HUES64 (cell line): Measurements from ENCODE around the gene PCSK9.
"Not testable (repeated sequence)": the region's sequence is repeated elsewhere in the genome, so short reads cannot be mapped to it uniquely, and the experiment has no call there.

Source experiments
- H3K27ac ChIP-seq: 2 replicates; pipeline ENCODE4 v1.7.0; 2013; ENCODE audit warnings: low read depth, low read length, inconsistent platforms
- H3K27me3 ChIP-seq: 2 replicates; pipeline ENCODE4 v1.6.1; 2013; ENCODE audit warnings: mild to moderate bottlenecking, low read length; ENCODE audit not compliant: insufficient read depth
- H3K36me3 ChIP-seq: 2 replicates; pipeline ENCODE4 v1.6.1; 2013; ENCODE audit warnings: mild to moderate bottlenecking, low read length; ENCODE audit not compliant: insufficient read depth
- H3K4me1 ChIP-seq: 2 replicates; pipeline ENCODE4 v1.6.1; 2013; ENCODE audit warnings: mild to moderate bottlenecking, low read length, moderate library complexity; ENCODE audit not compliant: insufficient read depth
- H3K4me3 ChIP-seq: 2 replicates; pipeline ENCODE4 v1.5.1; 2013; ENCODE audit warnings: mild to moderate bottlenecking, low read length, moderate library complexity
- H3K9ac ChIP-seq: 2 replicates; pipeline ENCODE4 v1.6.1; 2013; ENCODE audit warnings: mild to moderate bottlenecking, low read depth, low read length
- H3K9me3 ChIP-seq: 2 replicates; pipeline ENCODE4 v1.6.1; 2013; ENCODE audit warnings: low read depth, low read length; ENCODE audit not compliant: insufficient read depth
- WGBS: fragments of 150-250, 120-280 bp; methylation state at CpG from one replicate; pipeline ENCODE4 v1.1.7; 2013; ENCODE audit warnings: missing lambda C conversion rate; 5-methylcytosine and 5-hydroxymethylcytosine counted together

The PCSK9 gene

GRCh38 chr1:55088413-55088812, 49.1 kb downstream of the PCSK9 start:
- H3K27me3 ChIP-seq, result no peaks in the 10 kb centered on the region
- no peaks in the 10 kb centered on the region for H3K9me3 ChIP-seq
- 91% methylated on average over 4 of the region's 4 CpGs for WGBS
- H3K9ac ChIP-seq, result no peak overlapping the region
- no peak overlapping the region for H3K27ac ChIP-seq
- peaks cover 7% of the 10 kb centered on the region; the same call in 1 of the 2 replicates for H3K4me1 ChIP-seq
- peaks cover 99% of the 10 kb centered on the region for H3K36me3 ChIP-seq
- no peak overlapping the region for H3K4me3 ChIP-seq

GRCh38 chr1:55089683-55090082, 50.3 kb downstream of the PCSK9 start:
- Histone ChIP-seq H3K27ac (no peak overlapping the region), H3K9me3 (no peaks in the 10 kb centered on the region), H3K27me3 (no peaks in the 10 kb centered on the region), H3K4me1 (peaks cover 7% of the 10 kb centered on the region; the same call in 1 of the 2 replicates), H3K4me3 (no peak overlapping the region), H3K36me3 (peaks cover 99% of the 10 kb centered on the region), H3K9ac (no peak overlapping the region)
- 97% methylated on average over 2 of the region's 2 CpGs for WGBS

- peaks cover 3% of the 10 kb centered on the region for H3K4me1 ChIP-seq
- no peak overlapping the region for H3K9ac ChIP-seq
- H3K4me3 ChIP-seq, result no peak overlapping the region
- H3K27ac ChIP-seq, result no peak overlapping the region
- H3K9me3 ChIP-seq, result no peaks in the 10 kb centered on the region
- H3K27me3 ChIP-seq, result no peaks in the 10 kb centered on the region
- peaks cover 99% of the 10 kb centered on the region for H3K36me3 ChIP-seq
- WGBS, result 86% methylated on average over 2 of the region's 2 CpGs
Observed at GRCh38 chr1:55092475-55092874, 53.1 kb downstream of the PCSK9 start.

GRCh38 chr1:55095095-55095494, 55.7 kb downstream of the PCSK9 start:
- over 99% methylated on average over 5 of the region's 5 CpGs for WGBS
- Histone ChIP-seq H3K27me3 (no peaks in the 10 kb centered on the region), H3K9me3 (no peaks in the 10 kb centered on the region), H3K4me1 (peaks cover 13% of the 10 kb centered on the region), H3K27ac (no peak overlapping the region), H3K9ac (no peak overlapping the region), H3K36me3 (peaks cover 100% of the 10 kb centered on the region), H3K4me3 (no peak overlapping the region)

- Histone ChIP-seq H3K4me3 (no peak overlapping the region), H3K4me1 (no peaks in the 10 kb centered on the region), H3K9ac (no peak overlapping the region), H3K27ac (no peak overlapping the region), H3K36me3 (peaks cover 96% of the 10 kb centered on the region), H3K9me3 (no peaks in the 10 kb centered on the region), H3K27me3 (no peaks in the 10 kb centered on the region)
- 100% methylated on average over 2 of the region's 2 CpGs for WGBS
Observed at GRCh38 chr1:55103891-55104290, 64.5 kb downstream of the PCSK9 start.

GRCh38 chr1:55107101-55107500, 67.8 kb downstream of the PCSK9 start:
- 90% methylated on average over 6 of the region's 6 CpGs for WGBS
- H3K4me3 ChIP-seq, result no peak overlapping the region
- H3K27ac ChIP-seq, result no peak overlapping the region
- no peak overlapping the region for H3K9ac ChIP-seq
- peaks cover 96% of the 10 kb centered on the region for H3K36me3 ChIP-seq
- H3K4me1 ChIP-seq, result no peaks in the 10 kb centered on the region
- H3K9me3 ChIP-seq, result no peaks in the 10 kb centered on the region
- H3K27me3 ChIP-seq, result no peaks in the 10 kb centered on the region

GRCh38 chr1:55109005-55109404, 69.7 kb downstream of the PCSK9 start:
- not testable (repeated sequence) for H3K4me3 ChIP-seq, H3K9me3 ChIP-seq, H3K9ac ChIP-seq, H3K27ac ChIP-seq, H3K4me1 ChIP-seq, H3K27me3 ChIP-seq
- 92% methylated on average over 14 of the region's 14 CpGs for WGBS
- peaks cover 96% of the 10 kb centered on the region for H3K36me3 ChIP-seq
